Measurements from ENCODE around the gene GTF2IRD1. TPM values are rescaled to one million over a fixed set of nuclear protein-coding genes. Genes with fewer than 3 reads are reported as not detected.
"Not testable (repeated sequence)": the region's sequence is repeated elsewhere in the genome, so short reads cannot be mapped to it uniquely, and the experiment has no call there.

GTF2IRD1 gene
- total RNA-seq, 1 experiment from 2014 or later = 34.3 TPM

- DNase-seq = no peak
- peaks cover 25 to 40% (median 26%) of the 10 kb centered on the region in 3 experiments for H3K36me3 Mint-ChIP-seq (ENCODE audit: insufficient read depth in 1 of 3, low read depth in 3 of 3)
- TF ChIP-seq CTCF (conservative IDR thresholded peaks at IDR 0.05) = no peak
- Histone ChIP-seq H2BK120ac (ENCODE audit: low read depth, low read length, poor library complexity, severe bottlenecking) (no peak overlapping the region), H3K18ac (ENCODE audit: insufficient read length, low read depth, low read length) (peak overlapping the region; percentile 7), H3K27ac (ENCODE audit: insufficient read length, low read depth, low read length) (no peak overlapping the region), H3T11ph (ENCODE audit: low read length) (no peak overlapping the region), H2AK5ac (ENCODE audit: insufficient read length, low read length) (no peak overlapping the region), H4K8ac (replicated peaks; ENCODE audit: insufficient read length, low read depth, low read length) (peak overlapping the region; percentile 12), H3K14ac (ENCODE audit: insufficient read depth, low read length) (no peak overlapping the region), H3K4me1 (ENCODE audit: insufficient read depth, low read length) (no peaks in the 10 kb centered on the region), H3K79me2 (ENCODE audit: insufficient read depth, low read length) (peaks cover 3% of the 10 kb centered on the region; the same call in 1 of the 2 replicates), H2AFZ (ENCODE audit: low read length) (no peak overlapping the region), H2BK20ac (ENCODE audit: low read depth, low read length, poor library complexity, severe bottlenecking) (no peak overlapping the region), H3K27me3 (ENCODE audit: insufficient read depth, low read length) (no peaks in the 10 kb centered on the region; the same call in 1 of the 2 replicates), H3K79me1 (ENCODE audit: insufficient read depth, low read depth, low read length, poor library complexity, severe bottlenecking) (peaks cover 3% of the 10 kb centered on the region), H3K56ac (ENCODE audit: insufficient read length, low read depth, low read length) (no peak overlapping the region), H3K23me2 (ENCODE audit: insufficient read length, low read depth, low read length, poor library complexity, severe bottlenecking) (no peaks in the 10 kb centered on the region), H4K5ac (ENCODE audit: insufficient read length, low read depth, low read length) (no peak overlapping the region), H3K4ac (ENCODE audit: low read depth, low read length) (no peak overlapping the region), H3K9ac (ENCODE audit: extremely low read depth, insufficient read length, low read length) (no peak overlapping the region), H2BK15ac (ENCODE audit: low read depth, low read length) (no peak overlapping the region), H4K91ac (ENCODE audit: insufficient read length, low read depth, low read length) (no peak overlapping the region), H2BK12ac (ENCODE audit: insufficient read length, low read depth, low read length) (no peak overlapping the region), H3K9me3 (ENCODE audit: control insufficient read depth, low read depth, low read length) (no peaks in the 10 kb centered on the region), H2BK5ac (ENCODE audit: insufficient read length, low read length) (no peak overlapping the region), H3K4me2 (ENCODE audit: insufficient read depth, insufficient read length, low read length) (no peak overlapping the region), H3K23ac (ENCODE audit: insufficient read length, low read depth, low read length) (no peak overlapping the region), H4K20me1 (ENCODE audit: control insufficient read depth, insufficient read depth, insufficient read length) (peaks cover 7% of the 10 kb centered on the region)
- H3K4me1 Mint-ChIP-seq = peaks cover 13 to 28% of the 10 kb centered on the region in 2 experiments
- no peaks in the 10 kb centered on the region for H3K27me3 Mint-ChIP-seq (ENCODE audit: low read depth)
- H3K9me3 Mint-ChIP-seq = peaks cover 13 to 16% of the 10 kb centered on the region in 2 experiments
- peak overlapping the region in 1 of 2 experiments; percentile 34; a peak in 1 of 5 replicates for H3K4me3 Mint-ChIP-seq
- H3K27ac Mint-ChIP-seq = peak overlapping the region in 1 of 3 experiments; percentile 76; a peak in 1 of 7 replicates
- WGBS (ENCODE audit: extremely low coverage, insufficient read length, low lambda C conversion rate) = no CpG with 5 or more reads among the region's 6 CpGs
Measured at GRCh38 chr7:74496272-74496671, 42.6 kb downstream of the GTF2IRD1 start.

- not testable (repeated sequence) for H3K4ac ChIP-seq (ENCODE audit: low read depth, low read length); H3K27me3 Mint-ChIP-seq (ENCODE audit: low read depth); H3K27me3 ChIP-seq (ENCODE audit: insufficient read depth, low read length); H3K79me2 ChIP-seq (ENCODE audit: insufficient read depth, low read length); H3K27ac Mint-ChIP-seq; DNase-seq; H4K20me1 ChIP-seq (ENCODE audit: control insufficient read depth, insufficient read depth, insufficient read length); H2AFZ ChIP-seq (ENCODE audit: low read length); H4K91ac ChIP-seq (ENCODE audit: insufficient read length, low read depth, low read length); H3K79me1 ChIP-seq (ENCODE audit: insufficient read depth, low read depth, low read length, poor library complexity, severe bottlenecking); H3K23me2 ChIP-seq (ENCODE audit: insufficient read length, low read depth, low read length, poor library complexity, severe bottlenecking); H3K18ac ChIP-seq (ENCODE audit: insufficient read length, low read depth, low read length); H3K56ac ChIP-seq (ENCODE audit: insufficient read length, low read depth, low read length); H3K9me3 ChIP-seq (ENCODE audit: control insufficient read depth, low read depth, low read length); H3K14ac ChIP-seq (ENCODE audit: insufficient read depth, low read length); H2BK20ac ChIP-seq (ENCODE audit: low read depth, low read length, poor library complexity, severe bottlenecking); H3K23ac ChIP-seq (ENCODE audit: insufficient read length, low read depth, low read length); H3K9ac ChIP-seq (ENCODE audit: extremely low read depth, insufficient read length, low read length); H2BK120ac ChIP-seq (ENCODE audit: low read depth, low read length, poor library complexity, severe bottlenecking); H4K8ac ChIP-seq (replicated peaks; ENCODE audit: insufficient read length, low read depth, low read length); H4K5ac ChIP-seq (ENCODE audit: insufficient read length, low read depth, low read length); H3K4me1 ChIP-seq (ENCODE audit: insufficient read depth, low read length); H2AK5ac ChIP-seq (ENCODE audit: insufficient read length, low read length); H2BK15ac ChIP-seq (ENCODE audit: low read depth, low read length); H3K27ac ChIP-seq (ENCODE audit: insufficient read length, low read depth, low read length); H3T11ph ChIP-seq (ENCODE audit: low read length); H3K4me2 ChIP-seq (ENCODE audit: insufficient read depth, insufficient read length, low read length); H2BK5ac ChIP-seq (ENCODE audit: insufficient read length, low read length); H2BK12ac ChIP-seq (ENCODE audit: insufficient read length, low read depth, low read length); H3K4me3 Mint-ChIP-seq
- Mint-ChIP-seq H3K9me3 (peaks cover 8 to 11% of the 10 kb centered on the region in 2 experiments; a peak in 4 of 5 replicates), H3K4me1 (peaks cover 13 to 30% of the 10 kb centered on the region in 2 experiments), H3K36me3 (ENCODE audit: insufficient read depth in 1 of 3, low read depth in 3 of 3) (peaks cover 20 to 35% (median 21%) of the 10 kb centered on the region in 3 experiments)
- WGBS (ENCODE audit: extremely low coverage, insufficient read length, low lambda C conversion rate) = no CpG with 5 or more reads among the region's 3 CpGs
Measured at GRCh38 chr7:74496773-74497172, 43.1 kb downstream of the GTF2IRD1 start.

All from H9 (cell line).